Spinal cord (tissue), 10 donors: ENCODE data around the gene STAM2. TPM values are rescaled to one million over a fixed set of nuclear protein-coding genes. Genes with fewer than 3 reads are reported as not detected.
A peak's percentile ranks its signal among the peaks of the same experiment; 100 is the strongest.

Experiments used
- DNase-seq, 6 donors: peaks; one replicate each; pipeline versions ENCODE4 v3.0.0 to v3.0.0-alpha.2; 2013 to 2015; ENCODE audit warnings: low spot score in 6 of 6, low read depth in 4 of 6
- H3K27ac ChIP-seq: one replicate; pipeline ENCODE4 v1.5.1; 2013; ENCODE audit warnings: low read depth, low read length, control low read depth
- H3K27me3 ChIP-seq: one replicate; pipeline ENCODE4 v1.6.1; 2013; ENCODE audit warnings: low read length; ENCODE audit not compliant: control insufficient read depth, insufficient read depth
- H3K36me3 ChIP-seq: one replicate; pipeline ENCODE4 v1.6.1; 2013; ENCODE audit warnings: low read length; ENCODE audit not compliant: control insufficient read depth, insufficient read depth
- H3K4me1 ChIP-seq: one replicate; pipeline ENCODE4 v1.6.1; 2013; ENCODE audit warnings: low read length; ENCODE audit not compliant: control insufficient read depth, insufficient read depth
- H3K4me3 ChIP-seq: one replicate; pipeline ENCODE4 v1.5.1; 2013; ENCODE audit warnings: low read depth, low read length, control low read depth
- H3K9me3 ChIP-seq: one replicate; pipeline ENCODE4 v1.6.1; 2013; ENCODE audit warnings: low read length; ENCODE audit not compliant: control insufficient read depth, insufficient read depth
- WGBS: methylation state at CpG from one replicate; pipeline ENCODE4 v1.1.5; 2013; ENCODE audit warnings: missing lambda C conversion rate; ENCODE audit not compliant: insufficient coverage; 5-methylcytosine and 5-hydroxymethylcytosine counted together
- long read RNA-seq, 4 donors: transcript quantifications; one replicate each; lab custom pipeline, GENCODE V29; 2026
- polyA plus RNA-seq, 2 donors: library from polyadenylated mRNA; unstranded; fragments of 120-200 nt; gene quantifications; one replicate each; pipeline ENCODE4 v1.2.1, GENCODE V29; 2013; ENCODE audit not compliant: insufficient read length in 2 of 2
- total RNA-seq, 2 donors: library from RNA; depleted of rRNA in 1 of 2; stranded (reverse); fragments of 120-200 nt in 1 of 2; fragments of >200 nt in 1 of 2; gene quantifications; one replicate each; pipeline versions ENCODE4 v1.2.3 to v1.2.4, GENCODE V29; 2013 to 2014
- donor health status: healthy.

STAM2 gene
- 10 to 100 TPM; 50.1 to 59.7 TPM for total RNA-seq
- 10 to 100 TPM; 25.4 to 31.5 TPM for polyA plus RNA-seq
- long read RNA-seq, donor 1, full-length matches to known transcripts = 8 of 8 reads
- long read RNA-seq, donor 1, partial matches to known transcripts = 0 of 8 reads
- long read RNA-seq, donor 1, other reads (novel, unspliced or antisense) = 0 of 8 reads
- long read RNA-seq, donor 2, full-length matches to known transcripts = 2 of 2 reads
- long read RNA-seq, donor 2, partial matches to known transcripts = 0 of 2 reads
- long read RNA-seq, donor 2, other reads (novel, unspliced or antisense) = 0 of 2 reads
- long read RNA-seq, donor 3, full-length matches to known transcripts = 2 of 2 reads
- long read RNA-seq, donor 3, partial matches to known transcripts = 0 of 2 reads
- long read RNA-seq, donor 3, other reads (novel, unspliced or antisense) = 0 of 2 reads
- long read RNA-seq, donor 4, full-length matches to known transcripts = 6 of 6 reads
- long read RNA-seq, donor 4, partial matches to known transcripts = 0 of 6 reads
- long read RNA-seq, donor 4, other reads (novel, unspliced or antisense) = 0 of 6 reads

GRCh38 chr2:152175368-152176112 is at the start of gene STAM2:
Gene STAM2, minus strand, starts transcription at chr2:152175763. Its CDS starts 121 bp downstream, at chr2:152175642.
- H3K27me3 ChIP-seq = no peaks in the 10 kb centered on the region
- peak; percentile 84 to 97 (median 90) for DNase-seq
- peak within 1 kb of the TSS; percentile 97 for H3K4me3 ChIP-seq
- peak within 1 kb of the TSS; percentile 98 for H3K27ac ChIP-seq
- peaks cover 3% of the 10 kb centered on the region for H3K4me1 ChIP-seq
- H3K36me3 ChIP-seq = no peaks in the 10 kb centered on the region
- WGBS = 0% methylated on average over 72 of the region's 72 CpGs
- no peaks in the 10 kb centered on the region for H3K9me3 ChIP-seq

DNA sequence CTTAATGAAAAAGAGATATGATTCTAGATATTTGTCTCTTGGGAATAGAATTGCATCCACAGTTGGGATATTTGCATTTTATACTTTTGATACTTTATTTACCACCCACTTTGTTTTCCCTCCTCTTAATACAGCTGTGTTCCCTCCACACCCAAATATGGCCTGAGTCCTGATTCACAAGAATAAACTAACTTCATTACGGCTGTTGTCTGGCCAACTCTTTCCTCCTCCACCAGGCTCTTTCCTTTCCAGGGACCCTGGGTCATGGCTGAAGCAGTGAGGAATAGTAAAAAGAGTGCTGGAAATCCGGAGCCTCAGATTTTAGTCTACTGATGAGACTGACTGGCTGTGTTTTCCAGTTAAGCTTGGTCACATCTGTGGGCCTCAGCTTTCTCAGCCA is 48.4 kb upstream of the STAM2 start:
- DNase-seq = peak in 2 of 6 donors; percentile 23 to 57
- Histone ChIP-seq H3K9me3 (no peaks in the 10 kb centered on the region), H3K27me3 (no peaks in the 10 kb centered on the region), H3K4me3 (no peak overlapping the region), H3K4me1 (peaks cover 9% of the 10 kb centered on the region), H3K27ac (peak overlapping the region; percentile 75), H3K36me3 (no peaks in the 10 kb centered on the region)
- 60% methylated on average over 1 of the region's 2 CpGs for WGBS

DNA sequence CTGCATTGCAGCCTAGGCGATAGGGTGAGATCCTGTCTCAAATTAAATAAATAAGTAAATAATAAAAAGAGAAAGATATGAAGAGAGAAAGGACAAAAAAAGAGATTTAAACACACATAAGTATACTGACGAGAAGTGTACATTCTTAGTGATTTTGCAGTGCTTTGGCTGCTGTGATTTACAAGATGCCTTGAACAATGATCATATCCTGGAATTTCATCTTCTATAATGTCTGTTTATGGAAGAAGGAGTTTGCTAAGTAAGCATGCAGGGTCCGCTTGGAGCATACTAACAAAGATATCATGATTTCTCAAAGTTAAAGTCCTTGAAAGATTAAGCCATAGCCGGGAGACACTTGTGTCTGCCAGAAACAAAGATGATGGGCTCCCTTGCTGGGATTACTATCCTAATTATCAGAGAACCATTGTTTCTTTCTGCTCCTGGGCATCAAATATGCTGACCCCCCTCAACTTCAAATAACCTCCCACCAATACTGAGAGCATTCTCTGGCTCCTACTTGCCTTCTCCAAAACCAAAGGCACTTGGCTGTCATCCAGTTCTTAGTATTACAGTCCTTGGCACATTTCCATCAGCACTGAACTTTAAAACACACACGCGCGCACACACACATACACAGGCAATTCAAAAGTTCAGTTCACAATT is 47.5 kb upstream of the STAM2 start:
- peak; percentile 59 to 94 (median 76) for DNase-seq
- no peak overlapping the region for H3K4me3 ChIP-seq

DNA sequence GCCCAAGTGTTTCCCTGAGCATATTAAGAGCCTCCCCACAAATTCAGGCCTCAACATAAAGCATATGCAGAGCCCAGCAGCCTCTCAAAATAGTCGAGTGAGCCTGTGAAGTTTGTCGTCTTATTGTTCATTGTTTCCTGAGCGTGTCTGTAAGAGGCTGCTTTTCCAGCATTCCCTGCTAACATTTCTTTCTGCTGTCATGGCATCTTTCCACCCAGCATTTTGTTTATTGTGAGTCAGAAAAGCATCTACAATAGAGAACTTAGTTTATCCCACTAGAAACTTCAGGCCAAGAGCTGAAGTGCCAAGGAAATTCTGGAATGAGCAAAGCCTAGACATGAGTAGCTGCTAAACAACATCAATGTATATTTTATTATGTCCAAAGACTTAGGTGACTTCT is 46.3 kb upstream of the STAM2 start:
- H3K27me3 ChIP-seq = no peaks in the 10 kb centered on the region
- peaks cover 6% of the 10 kb centered on the region for H3K4me1 ChIP-seq
- H3K36me3 ChIP-seq = no peaks in the 10 kb centered on the region
- peak in 2 of 6 donors; percentile 53 to 91 for DNase-seq
- H3K27ac ChIP-seq = peak overlapping the region; percentile 75
- WGBS = no CpG with 5 or more reads among the region's 3 CpGs
- no peak overlapping the region for H3K4me3 ChIP-seq
- H3K9me3 ChIP-seq = no peaks in the 10 kb centered on the region

More for the DNA sequence above, 47.5 kb upstream of the STAM2 start:
- WGBS = 22% methylated on average over 5 of the region's 7 CpGs
- Histone ChIP-seq H3K9me3 (no peaks in the 10 kb centered on the region), H3K27me3 (no peaks in the 10 kb centered on the region), H3K27ac (peak overlapping the region; percentile 75), H3K4me1 (peaks cover 9% of the 10 kb centered on the region), H3K36me3 (no peaks in the 10 kb centered on the region)

DNA sequence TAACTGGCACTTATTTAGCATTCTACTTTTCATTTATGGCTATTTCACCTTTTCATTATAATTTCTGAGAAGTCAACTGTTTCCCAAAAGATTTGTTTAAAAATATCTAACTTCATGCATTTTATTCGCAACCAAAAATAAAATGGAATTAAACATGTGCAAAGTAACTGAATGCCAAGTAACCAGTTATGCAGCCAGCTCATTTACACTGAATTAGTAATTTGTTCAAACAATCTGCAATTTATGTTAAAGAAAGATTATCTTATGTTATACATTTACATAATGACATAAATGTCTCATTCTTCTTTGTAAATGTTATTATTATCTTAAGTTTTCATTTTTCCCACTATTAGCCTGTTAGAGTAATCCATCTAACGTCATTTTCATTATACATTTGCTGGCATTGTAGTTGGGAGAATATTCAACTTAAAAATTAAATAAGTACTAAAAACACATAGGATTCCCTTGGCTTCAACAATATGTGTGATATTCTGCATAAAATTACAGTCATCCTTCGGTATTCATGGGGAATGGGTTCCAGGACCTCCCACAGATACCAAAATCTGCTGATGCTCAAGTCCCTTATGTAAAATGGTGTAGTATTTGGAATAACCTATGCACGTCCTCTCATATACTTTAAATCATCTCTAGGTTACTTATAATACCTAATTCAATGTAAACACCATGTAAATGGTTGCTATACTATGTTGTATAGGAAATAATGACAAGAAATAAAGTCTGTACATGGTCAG is 43.7 kb upstream of the STAM2 start:
- WGBS = no CpG with 5 or more reads among the region's 4 CpGs
- Histone ChIP-seq H3K9me3 (peaks cover 1% of the 10 kb centered on the region), H3K27ac (no peak overlapping the region), H3K36me3 (no peaks in the 10 kb centered on the region), H3K4me1 (peaks cover 6% of the 10 kb centered on the region), H3K4me3 (no peak overlapping the region), H3K27me3 (no peaks in the 10 kb centered on the region)
- peak in 1 of 6 donors; percentile 89 for DNase-seq

DNA sequence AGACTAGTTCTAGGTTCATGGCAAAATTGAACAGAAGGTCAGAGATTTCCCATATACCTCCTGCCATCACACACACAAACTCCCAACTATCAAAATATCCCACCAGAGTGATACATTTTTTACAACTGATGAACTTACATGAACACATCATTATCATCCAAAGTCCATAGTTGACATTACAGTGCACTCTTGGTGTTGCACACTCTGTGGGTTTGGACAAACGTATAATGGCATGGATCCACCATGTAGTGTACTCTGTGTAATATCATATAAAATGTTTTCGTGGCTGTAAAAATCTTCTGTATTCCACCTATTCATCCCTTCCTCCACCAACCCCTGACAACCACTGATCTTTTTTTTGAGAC is 25.9 kb upstream of the STAM2 start:
- no peaks in the 10 kb centered on the region for H3K4me1 ChIP-seq
- no peak overlapping the region for H3K4me3 ChIP-seq
- no CpG with 5 or more reads among the region's 2 CpGs for WGBS
- H3K27me3 ChIP-seq = no peaks in the 10 kb centered on the region
- no peaks in the 10 kb centered on the region for H3K9me3 ChIP-seq
- H3K27ac ChIP-seq = no peak overlapping the region
- no peaks in the 10 kb centered on the region for H3K36me3 ChIP-seq
- no peak for DNase-seq

DNA sequence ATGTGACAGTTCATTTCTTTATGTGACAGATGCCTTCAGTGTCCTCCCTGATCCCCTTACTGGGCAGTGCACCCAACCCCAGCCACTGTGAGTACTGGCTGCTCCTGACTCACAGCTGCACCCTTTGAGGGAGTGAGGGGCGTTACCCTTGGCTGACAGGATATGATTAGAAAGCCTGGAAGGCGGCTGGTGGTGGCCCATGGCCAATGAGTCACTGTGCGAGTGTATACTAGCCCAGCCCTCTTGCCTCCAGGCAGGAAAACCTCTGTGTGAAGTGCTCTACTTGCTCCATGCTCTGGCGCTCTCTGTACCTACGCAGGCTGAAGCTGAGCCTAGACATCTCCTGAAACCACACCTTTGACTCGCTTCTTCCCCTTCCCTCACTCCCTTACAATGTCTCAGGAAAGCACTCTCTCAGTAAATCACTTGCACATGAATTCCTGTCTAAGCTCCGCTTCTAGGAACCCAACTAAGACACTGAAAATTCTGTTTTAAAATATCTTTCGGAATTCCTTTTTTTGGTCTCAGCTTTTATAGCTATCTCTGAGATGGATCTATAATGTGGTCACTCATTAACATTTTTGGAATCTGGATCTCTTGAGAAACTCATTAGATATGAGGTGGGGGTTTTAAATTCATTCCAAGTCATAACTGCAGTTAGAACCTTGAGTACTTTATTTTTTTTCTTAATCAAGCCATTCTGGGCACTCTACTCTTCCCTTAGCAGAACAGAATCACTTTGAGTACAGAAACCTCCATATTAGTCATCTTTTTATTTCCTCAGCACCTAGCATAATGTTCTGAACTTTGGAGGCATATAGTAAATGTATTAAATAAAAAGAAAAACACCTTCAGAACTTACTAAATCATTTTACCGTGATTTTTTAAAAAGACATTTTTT is 25.3 kb upstream of the STAM2 start:
- H3K4me3 ChIP-seq = no peak overlapping the region
- no peaks in the 10 kb centered on the region for H3K4me1 ChIP-seq
- H3K27me3 ChIP-seq = no peaks in the 10 kb centered on the region
- DNase-seq = peak in 1 of 6 donors; percentile 33
- WGBS = 62% methylated on average over 6 of the region's 9 CpGs
- H3K9me3 ChIP-seq = no peaks in the 10 kb centered on the region
- H3K36me3 ChIP-seq = no peaks in the 10 kb centered on the region
- H3K27ac ChIP-seq = no peak overlapping the region

GRCh38 chr2:152200101-152200500 is 24.5 kb upstream of the STAM2 start:
- no peaks in the 10 kb centered on the region for H3K4me1 ChIP-seq
- H3K4me3 ChIP-seq = no peak overlapping the region
- WGBS = 100% methylated on average over 2 of the region's 4 CpGs
- H3K27me3 ChIP-seq = no peaks in the 10 kb centered on the region
- H3K27ac ChIP-seq = no peak overlapping the region
- no peak for DNase-seq
- H3K9me3 ChIP-seq = no peaks in the 10 kb centered on the region
- H3K36me3 ChIP-seq = no peaks in the 10 kb centered on the region
